DND-41 (cell line): ENCODE results near the gene U2AF1L4.

Experiments
- ATAC-seq: fragments of 200-7000 bp; cut with Tn5 transposase; 3 replicates; pipeline ENCODE4 v1.9.1; 2021; ENCODE audit warnings: low read depth; ENCODE audit not compliant: insufficient read depth
- DNase-seq: peaks from one replicate; pipeline ENCODE4 v3.0.0-alpha.2; 2020
- H2AFZ ChIP-seq: 2 replicates; pipeline ENCODE4 v1.6.0; 2012; ENCODE audit warnings: low read depth, low read length
- H3K27ac ChIP-seq: 2 replicates; pipeline ENCODE4 v1.5.1; 2012; ENCODE audit warnings: low read length, inconsistent platforms
- H3K27me3 ChIP-seq: fragments of 200-600 bp; sonication (generic); 2 replicates; pipeline ENCODE4 v1.6.0; 2012; ENCODE audit warnings: low read length, mild to moderate bottlenecking, inconsistent platforms; ENCODE audit not compliant: insufficient read depth, poor library complexity
- H3K36me3 ChIP-seq: 2 replicates; pipeline ENCODE4 v1.5.1; 2012; ENCODE audit warnings: low read length, inconsistent platforms; ENCODE audit not compliant: insufficient read depth
- H3K4me1 ChIP-seq: 2 replicates; pipeline ENCODE4 v1.5.1; 2012; ENCODE audit warnings: mild to moderate bottlenecking, low read length; ENCODE audit not compliant: insufficient read depth
- H3K4me2 ChIP-seq: 2 replicates; pipeline ENCODE4 v1.6.0; 2012; ENCODE audit warnings: mild to moderate bottlenecking, moderate library complexity, low read length, inconsistent platforms; ENCODE audit not compliant: insufficient read depth
- H3K4me3 ChIP-seq, 2 experiments: fragments of 200-600 bp in 1 of 2; shearing (Covaris generic) in 1 of 2; 2 replicates each; pipeline ENCODE4 v1.5.1; 2012 to 2016; ENCODE audit warnings: inconsistent platforms in 2 of 2, low read length in 2 of 2, mild to moderate bottlenecking in 2 of 2, low read depth in 1 of 2, moderate library complexity in 1 of 2
- H3K79me2 ChIP-seq: 2 replicates; pipeline ENCODE4 v1.6.0; 2012; ENCODE audit warnings: low read length, inconsistent platforms; ENCODE audit not compliant: insufficient read depth
- H3K9ac ChIP-seq: 2 replicates; pipeline ENCODE4 v1.6.0; 2012; ENCODE audit warnings: low read depth, mild to moderate bottlenecking, inconsistent platforms, low read length, moderate library complexity
- H3K9me3 ChIP-seq: 2 replicates; pipeline ENCODE4 v1.5.1; 2012; ENCODE audit warnings: low read length, moderate library complexity, mild to moderate bottlenecking, inconsistent platforms; ENCODE audit not compliant: insufficient read depth, severe bottlenecking
- H4K20me1 ChIP-seq: 2 replicates; pipeline ENCODE4 v1.6.0; 2012; ENCODE audit warnings: low read length; ENCODE audit not compliant: insufficient read depth
- CTCF ChIP-seq: IDR thresholded peaks from 2 replicates; pipeline ENCODE4 v1.5.1; 2012; ENCODE audit warnings: borderline replicate concordance, low read length, moderate library complexity, mild to moderate bottlenecking; ENCODE audit not compliant: poor library complexity, severe bottlenecking; ENCODE audit errors: extremely low read depth
- EZH2 ChIP-seq: IDR thresholded peaks from 3 replicates; pipeline ENCODE4 v1.6.1; 2012; ENCODE audit warnings: borderline replicate concordance, low read depth, mild to moderate bottlenecking, moderate library complexity, low read length, inconsistent platforms; ENCODE audit not compliant: severe bottlenecking

U2AF1L4 gene

GRCh38 chr19:35766571-35767104, 21.4 kb upstream of the U2AF1L4 start:
- Histone ChIP-seq H3K9ac (no peak overlapping the region), H3K27ac (no peak overlapping the region), H3K4me2 (no peak overlapping the region), H2AFZ (no peak overlapping the region), H4K20me1 (peaks cover 13% of the 10 kb centered on the region), H3K36me3 (peaks cover 58% of the 10 kb centered on the region), H3K27me3 (no peaks in the 10 kb centered on the region), H3K79me2 (no peaks in the 10 kb centered on the region), H3K9me3 (no peaks in the 10 kb centered on the region), H3K4me3 (no peak overlapping the region), H3K4me1 (no peaks in the 10 kb centered on the region)
- DNase-seq (no peak), ATAC-seq (no peak)
- TF ChIP-seq EZH2 (no peak), CTCF (no peak)

- H3K79me2 ChIP-seq: peaks cover 13% of the 10 kb centered on the region
- ATAC-seq (no peak), DNase-seq (no peak)
- no peak overlapping the region for H2AFZ ChIP-seq
- TF ChIP-seq CTCF (no peak), EZH2 (no peak)
- peaks cover 3% of the 10 kb centered on the region for H3K4me1 ChIP-seq
- H3K27me3 ChIP-seq: no peaks in the 10 kb centered on the region
- no peak overlapping the region for H3K4me3 ChIP-seq
- H3K36me3 ChIP-seq: peaks cover 76% of the 10 kb centered on the region
- no peaks in the 10 kb centered on the region for H3K9me3 ChIP-seq
- H3K27ac ChIP-seq: no peak overlapping the region
- peaks cover 22% of the 10 kb centered on the region for H4K20me1 ChIP-seq
- no peak overlapping the region for H3K4me2 ChIP-seq
- H3K9ac ChIP-seq: no peak overlapping the region
Measured at GRCh38 chr19:35764432-35765315, 19.5 kb upstream of the U2AF1L4 start.

GRCh38 chr19:35760711-35761349, 15.6 kb upstream of the U2AF1L4 start:
- Histone ChIP-seq H3K27ac (no peak overlapping the region), H2AFZ (no peak overlapping the region), H3K9me3 (no peaks in the 10 kb centered on the region), H3K36me3 (peaks cover 52% of the 10 kb centered on the region), H3K79me2 (peaks cover 30% of the 10 kb centered on the region), H3K4me1 (peaks cover 26% of the 10 kb centered on the region), H4K20me1 (peaks cover 29% of the 10 kb centered on the region), H3K27me3 (no peaks in the 10 kb centered on the region), H3K4me2 (no peak overlapping the region), H3K4me3 (no peak overlapping the region), H3K9ac (no peak overlapping the region)
- ATAC-seq: no peak
- TF ChIP-seq EZH2 (no peak), CTCF (no peak)
- DNase-seq: no peak
